ENCODE measurements around the gene C12orf42. TPM values are rescaled to one million over a fixed set of nuclear protein-coding genes. Genes with fewer than 3 reads are reported as not detected.
"Not testable (repeated sequence)": the region's sequence is repeated elsewhere in the genome, so short reads cannot be mapped to it uniquely, and the experiment has no call there.

Gene C12orf42
- total RNA-seq, 1 donor from 2014 or later, result 0.29 TPM

DNA sequence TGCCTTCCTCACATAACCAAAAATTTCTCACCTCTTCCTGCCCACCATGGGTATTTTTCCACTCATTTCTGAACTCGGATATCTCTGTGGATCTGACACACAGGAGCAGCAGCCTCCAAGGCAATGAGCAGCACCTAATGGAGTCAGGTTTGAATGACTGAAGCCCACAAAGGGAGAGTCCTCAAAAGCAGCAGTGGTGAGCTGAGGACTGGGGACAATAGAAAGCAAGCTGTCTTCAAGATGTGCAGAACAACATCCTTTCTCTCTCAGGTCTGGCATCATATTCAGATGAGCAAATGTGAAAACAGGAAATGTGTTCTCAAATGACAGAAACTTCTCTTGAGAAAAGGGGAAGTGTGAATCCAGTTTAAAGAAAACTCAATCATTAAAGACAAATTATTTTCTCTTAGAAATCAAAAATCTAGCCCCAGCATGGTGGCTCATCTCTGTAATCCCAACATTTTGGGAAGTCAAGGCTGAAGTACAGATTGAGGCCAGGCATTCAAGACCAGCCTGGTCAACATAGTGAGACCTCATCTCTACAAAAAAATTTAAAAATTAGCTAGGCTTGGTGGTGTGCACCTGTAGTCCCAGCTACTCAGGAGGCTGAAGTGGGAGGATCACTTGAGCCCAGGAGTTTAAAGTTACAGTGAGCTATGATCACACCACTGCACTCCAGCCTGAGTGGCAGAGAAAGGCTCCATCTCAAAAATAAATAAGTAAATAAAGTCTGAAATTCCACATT is 54.2 kb downstream of the C12orf42 start:
- H3K9me3 Mint-ChIP-seq (ENCODE audit: low read depth), result no peaks in the 10 kb centered on the region
- TF ChIP-seq CTCF (IDR thresholded peaks at IDR 0.05; ENCODE audit: unreplicated experiment), result no peak
- no peak overlapping the region for H3K4me3 Mint-ChIP-seq (ENCODE audit: low read depth)
- peaks cover 4% of the 10 kb centered on the region for H3K27me3 Mint-ChIP-seq
- H3K36me3 Mint-ChIP-seq (ENCODE audit: insufficient read depth), result no peaks in the 10 kb centered on the region
- H3K4me1 Mint-ChIP-seq (ENCODE audit: low read depth), result no peaks in the 10 kb centered on the region
- no peak for DNase-seq (ENCODE audit: low spot score, unreplicated experiment)
- no peak overlapping the region for H3K27ac Mint-ChIP-seq

GRCh38 chr12:103434165-103435105 is 61.3 kb downstream of the C12orf42 start:
- H3K9me3 Mint-ChIP-seq (ENCODE audit: low read depth), result peaks cover 11% of the 10 kb centered on the region
- not testable (repeated sequence) for DNase-seq (ENCODE audit: low spot score, unreplicated experiment); H3K4me1 Mint-ChIP-seq (ENCODE audit: low read depth); H3K27me3 Mint-ChIP-seq; H3K36me3 Mint-ChIP-seq (ENCODE audit: insufficient read depth)
- peak overlapping the region; percentile 72 for H3K4me3 Mint-ChIP-seq (ENCODE audit: low read depth)
- peak overlapping the region; percentile 88 for H3K27ac Mint-ChIP-seq

GRCh38 chr12:103431950-103432349 is 63.8 kb downstream of the C12orf42 start:
- Mint-ChIP-seq H3K27ac (no peak overlapping the region), H3K4me3 (ENCODE audit: low read depth) (no peak overlapping the region), H3K9me3 (ENCODE audit: low read depth) (peaks cover 20% of the 10 kb centered on the region), H3K4me1 (ENCODE audit: low read depth) (peaks cover 3% of the 10 kb centered on the region), H3K27me3 (peaks cover 3% of the 10 kb centered on the region), H3K36me3 (ENCODE audit: insufficient read depth) (peaks cover 3% of the 10 kb centered on the region)
- TF ChIP-seq CTCF (IDR thresholded peaks at IDR 0.05; ENCODE audit: unreplicated experiment), result no peak
- no peak for DNase-seq (ENCODE audit: low spot score, unreplicated experiment)

DNA sequence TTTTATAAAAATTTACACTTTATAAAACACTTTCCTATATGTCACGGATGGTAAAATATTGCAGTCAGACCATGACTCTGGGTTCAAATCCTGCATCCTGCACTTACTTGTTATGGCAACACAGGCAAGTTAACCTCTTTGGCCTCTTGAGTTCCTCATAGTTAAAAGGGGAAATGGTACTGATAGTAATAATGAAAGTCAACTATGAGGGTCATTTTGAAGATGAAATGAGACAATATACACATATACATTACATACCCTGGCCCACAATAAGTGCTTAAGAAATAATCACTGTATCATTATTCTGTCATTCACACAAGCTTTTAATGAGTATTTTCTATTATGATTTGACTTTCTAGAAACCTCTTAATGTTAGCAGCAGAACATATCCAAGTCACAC is 64.4 kb downstream of the C12orf42 start:
- Mint-ChIP-seq H3K9me3 (ENCODE audit: low read depth) (peaks cover 20% of the 10 kb centered on the region), H3K4me1 (ENCODE audit: low read depth) (peaks cover 3% of the 10 kb centered on the region), H3K27ac (no peak overlapping the region), H3K27me3 (peaks cover 4% of the 10 kb centered on the region), H3K4me3 (ENCODE audit: low read depth) (no peak overlapping the region), H3K36me3 (ENCODE audit: insufficient read depth) (peaks cover 3% of the 10 kb centered on the region)
- no peak for TF ChIP-seq CTCF (IDR thresholded peaks at IDR 0.05; ENCODE audit: unreplicated experiment)
- DNase-seq (ENCODE audit: low spot score, unreplicated experiment), result no peak

DNA sequence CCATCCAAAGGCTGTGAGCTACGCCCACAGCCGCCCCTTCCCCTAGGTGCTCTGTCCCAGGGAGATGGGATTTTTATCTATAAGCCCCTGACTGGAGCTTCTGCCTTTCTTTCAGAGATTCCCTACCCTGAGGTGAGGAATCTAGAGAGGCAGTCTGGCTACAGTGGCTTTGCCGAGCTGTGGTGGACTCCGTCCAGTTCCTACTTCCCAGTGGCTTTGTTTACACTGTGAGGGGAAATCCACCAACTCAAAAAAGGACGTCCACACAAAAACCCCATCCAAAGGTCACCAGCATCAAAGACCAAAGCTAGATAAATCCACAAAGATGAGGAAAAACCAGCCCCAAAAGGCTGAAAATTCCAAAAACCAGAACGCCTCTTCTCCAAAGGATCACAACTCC is 70.1 kb downstream of the C12orf42 start:
- H3K27ac Mint-ChIP-seq; H3K4me3 Mint-ChIP-seq (ENCODE audit: low read depth); H3K36me3 Mint-ChIP-seq (ENCODE audit: insufficient read depth); H3K4me1 Mint-ChIP-seq (ENCODE audit: low read depth); DNase-seq (ENCODE audit: low spot score, unreplicated experiment): not testable (repeated sequence)
- H3K27me3 Mint-ChIP-seq, result peaks cover 11% of the 10 kb centered on the region
- peaks cover 15% of the 10 kb centered on the region for H3K9me3 Mint-ChIP-seq (ENCODE audit: low read depth)

GRCh38 chr12:103424849-103425586 is 70.8 kb downstream of the C12orf42 start:
- H3K4me1 Mint-ChIP-seq (ENCODE audit: low read depth); H3K36me3 Mint-ChIP-seq (ENCODE audit: insufficient read depth); H3K27ac Mint-ChIP-seq; DNase-seq (ENCODE audit: low spot score, unreplicated experiment); H3K4me3 Mint-ChIP-seq (ENCODE audit: low read depth): not testable (repeated sequence)
- Mint-ChIP-seq H3K27me3 (peaks cover 16% of the 10 kb centered on the region), H3K9me3 (ENCODE audit: low read depth) (peaks cover 12% of the 10 kb centered on the region)
